ENCODE measurements around the gene WDR5.

Gene WDR5

DNA sequence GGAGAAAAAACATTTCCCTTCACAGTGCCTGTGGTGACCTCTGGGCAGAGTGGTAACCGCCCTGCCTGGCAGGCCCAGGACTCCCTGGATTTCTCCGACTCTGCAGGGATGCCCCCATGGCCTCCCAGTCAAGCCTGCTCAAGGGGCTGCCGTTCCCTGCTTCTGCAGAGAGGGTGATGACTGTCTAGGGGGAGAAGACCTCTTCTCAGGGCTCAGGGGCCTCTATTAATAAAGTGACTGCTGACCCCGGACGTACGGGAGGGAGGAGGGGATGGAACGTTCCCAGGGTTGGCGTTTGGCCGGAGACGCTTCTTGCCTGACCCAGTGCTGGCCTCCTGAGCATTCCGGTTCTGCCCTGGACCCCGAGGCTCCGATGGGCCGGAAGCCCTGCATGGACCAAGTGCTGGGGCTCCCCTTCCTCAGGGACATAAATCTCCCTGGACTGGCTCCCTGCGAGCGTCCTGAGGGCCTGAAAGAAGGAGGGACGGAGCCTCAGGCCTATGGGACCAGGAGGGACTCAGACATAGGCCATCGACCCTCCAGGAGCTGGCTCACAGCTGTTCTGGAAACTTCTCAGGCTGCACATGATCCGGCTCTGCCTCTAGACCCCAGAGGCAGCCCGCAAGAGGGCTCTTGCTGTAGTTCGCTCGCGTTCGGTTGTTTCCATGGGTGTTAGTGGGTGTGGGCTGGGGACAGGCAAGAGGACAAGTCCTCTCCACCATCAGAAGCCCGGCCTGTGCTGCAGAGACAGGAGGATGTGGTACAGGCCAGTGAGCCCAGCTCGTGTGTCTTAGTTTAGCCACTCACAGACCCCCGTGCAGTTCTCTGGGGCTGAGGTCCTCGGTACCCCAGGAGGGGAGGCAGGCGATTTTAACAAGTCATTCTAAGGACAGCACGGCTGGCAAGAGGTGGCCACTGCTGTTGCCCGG lies 36.6 kb downstream of the WDR5 start:
- H3K9me3 ChIP-seq (ENCODE audit: low read depth, low read length): no peaks in the 10 kb centered on the region
- no peak overlapping the region for H3K4me3 ChIP-seq
- DNase-seq (ENCODE audit: low read depth, low spot score): no peak
- no peaks in the 10 kb centered on the region for H3K36me3 ChIP-seq (ENCODE audit: insufficient read depth, low read length)
- peak overlapping the region; percentile 64 for H3K27ac ChIP-seq
- no peak for TF ChIP-seq POLR2AphosphoS5 (IDR thresholded peaks at IDR 0.05; ENCODE audit: borderline replicate concordance, low read depth, low read length)
- no peak for TF ChIP-seq FOXP2 (optimal IDR thresholded peaks at IDR 0.05; ENCODE audit: control extremely low read depth, extremely low read length, insufficient read depth)
- TF ChIP-seq EZH2 (IDR thresholded peaks at IDR 0.05): no peak
- peak overlapping the region; percentile 57 for H3K9ac ChIP-seq (ENCODE audit: insufficient read length)

DNA sequence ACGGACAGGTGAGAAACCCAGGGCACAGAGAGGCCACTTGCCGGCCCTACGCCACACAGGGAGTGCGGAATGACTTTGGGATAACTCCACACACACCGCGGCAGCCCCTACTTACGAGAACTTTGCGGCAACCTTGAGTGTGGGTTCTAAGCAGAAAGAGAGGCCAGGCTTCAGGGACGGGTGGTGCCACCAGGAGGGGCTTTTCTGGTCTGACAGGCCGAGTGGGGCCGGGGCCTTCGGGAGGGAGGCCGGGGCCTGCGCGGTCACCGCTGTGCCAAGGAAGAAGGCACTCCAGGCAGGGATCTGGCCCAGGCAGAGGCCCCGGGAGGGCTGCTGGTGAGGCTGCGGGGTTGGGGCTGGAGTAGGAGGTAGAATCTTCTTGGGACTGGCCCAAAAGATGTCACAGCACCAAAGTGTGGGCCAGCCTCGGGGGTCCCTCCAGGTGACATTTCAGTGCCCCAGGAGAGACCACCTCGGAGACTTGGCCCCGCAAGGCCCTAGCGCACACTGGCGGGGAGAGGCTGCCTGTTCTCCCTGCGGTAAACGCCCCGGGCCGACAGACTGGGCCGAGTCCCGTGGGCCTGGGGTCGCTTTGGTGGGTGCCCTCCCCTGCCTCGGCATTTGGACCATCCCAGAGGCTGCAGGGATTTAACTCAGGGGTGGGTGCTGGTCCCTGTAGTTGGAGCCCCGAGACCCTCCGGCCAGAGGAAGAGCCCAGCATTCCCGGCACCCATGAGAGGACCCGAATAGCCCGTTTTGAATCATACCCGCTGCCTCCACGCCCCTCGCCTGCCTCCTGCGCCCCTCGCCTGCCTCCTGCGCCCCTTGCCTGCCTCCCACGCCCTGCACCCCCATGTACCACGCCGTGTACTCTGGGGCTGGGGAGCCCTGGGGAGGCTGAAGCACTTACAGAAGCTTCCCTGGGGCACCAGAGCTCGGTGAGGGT lies 37.5 kb downstream of the WDR5 start:
- TF ChIP-seq POLR2AphosphoS5 (IDR thresholded peaks at IDR 0.05; ENCODE audit: borderline replicate concordance, low read depth, low read length) (no peak), EZH2 (IDR thresholded peaks at IDR 0.05) (no peak), FOXP2 (optimal IDR thresholded peaks at IDR 0.05; ENCODE audit: control extremely low read depth, extremely low read length, insufficient read depth) (no peak)
- Histone ChIP-seq H3K27ac (peak overlapping the region; percentile 74), H3K9ac (ENCODE audit: insufficient read length) (peak overlapping the region; percentile 57), H3K4me3 (no peak overlapping the region), H3K9me3 (ENCODE audit: low read depth, low read length) (no peaks in the 10 kb centered on the region), H3K36me3 (ENCODE audit: insufficient read depth, low read length) (no peaks in the 10 kb centered on the region)
- DNase-seq (ENCODE audit: low read depth, low spot score): no peak

DNA sequence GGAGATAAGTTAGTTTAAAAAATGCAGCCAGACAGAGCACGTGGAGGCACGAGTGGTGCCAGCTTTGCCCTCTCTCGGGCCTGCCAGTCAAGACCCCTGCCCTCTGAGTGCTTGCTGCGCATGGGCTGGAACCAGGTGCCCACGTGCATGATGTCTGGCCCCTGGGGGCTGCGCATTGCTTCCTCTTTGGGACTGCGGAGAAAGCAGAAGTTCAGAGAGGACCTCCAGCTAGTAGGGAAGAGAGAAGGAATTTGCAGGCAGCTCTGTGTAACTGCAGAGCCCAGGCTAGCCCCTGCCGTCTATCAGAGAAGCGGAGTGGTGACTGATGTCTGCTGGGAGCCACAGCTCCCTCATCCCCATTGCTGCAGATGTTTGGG lies 38.2 kb downstream of the WDR5 start:
- no peak for TF ChIP-seq POLR2AphosphoS5 (IDR thresholded peaks at IDR 0.05; ENCODE audit: borderline replicate concordance, low read depth, low read length)
- TF ChIP-seq FOXP2 (optimal IDR thresholded peaks at IDR 0.05; ENCODE audit: control extremely low read depth, extremely low read length, insufficient read depth): no peak
- no peak for TF ChIP-seq EZH2 (IDR thresholded peaks at IDR 0.05)
- no peak for DNase-seq (ENCODE audit: low read depth, low spot score)
- peak overlapping the region; percentile 74 for H3K27ac ChIP-seq
- H3K36me3 ChIP-seq (ENCODE audit: insufficient read depth, low read length): no peaks in the 10 kb centered on the region
- H3K9ac ChIP-seq (ENCODE audit: insufficient read length): no peak overlapping the region
- no peaks in the 10 kb centered on the region for H3K9me3 ChIP-seq (ENCODE audit: low read depth, low read length)
- H3K4me3 ChIP-seq: no peak overlapping the region

DNA sequence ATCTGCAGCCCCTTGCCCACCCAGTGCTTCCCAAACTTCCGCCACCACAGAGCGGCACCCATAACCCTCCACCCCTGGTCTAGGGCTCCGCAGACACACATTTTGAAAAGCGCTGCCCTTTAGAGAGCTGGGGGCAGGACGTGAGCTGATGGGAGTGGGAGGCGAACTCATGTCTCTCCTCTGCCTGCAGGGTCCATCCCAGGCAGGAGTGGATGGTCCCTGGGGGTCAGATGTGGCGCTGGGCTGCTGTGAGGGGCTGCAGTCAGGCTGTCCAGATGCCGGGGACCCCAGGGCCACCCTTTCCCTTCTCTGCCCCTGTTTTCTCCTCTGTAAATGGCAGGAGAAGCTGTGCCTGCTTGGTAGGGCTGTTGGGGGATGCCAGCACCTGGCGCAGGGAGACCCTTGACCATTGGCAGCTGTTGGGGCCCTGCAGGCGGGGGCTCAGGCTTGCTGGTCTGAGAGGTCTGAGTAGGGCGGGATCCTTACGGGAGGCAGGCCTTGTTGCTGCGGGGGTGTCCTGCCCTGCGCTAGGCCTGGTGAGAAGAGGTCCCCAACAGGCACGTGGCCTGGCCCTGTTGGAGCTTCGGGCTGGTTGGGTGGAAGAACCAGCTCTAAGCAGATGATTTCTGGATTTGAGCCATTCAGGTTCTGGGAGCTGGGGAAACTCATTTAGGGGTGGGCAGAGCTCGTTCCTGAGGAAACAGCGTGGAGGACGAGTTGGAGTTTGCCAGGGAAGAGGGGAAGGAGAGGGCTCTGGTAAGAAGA lies 38.8 kb downstream of the WDR5 start:
- peak overlapping the region; percentile 74 for H3K27ac ChIP-seq
- no peak for DNase-seq (ENCODE audit: low read depth, low spot score)
- H3K4me3 ChIP-seq: no peak overlapping the region
- no peak overlapping the region for H3K9ac ChIP-seq (ENCODE audit: insufficient read length)
- TF ChIP-seq EZH2 (IDR thresholded peaks at IDR 0.05) (no peak), POLR2AphosphoS5 (IDR thresholded peaks at IDR 0.05; ENCODE audit: borderline replicate concordance, low read depth, low read length) (no peak), FOXP2 (optimal IDR thresholded peaks at IDR 0.05; ENCODE audit: control extremely low read depth, extremely low read length, insufficient read depth) (no peak)
- H3K36me3 ChIP-seq (ENCODE audit: insufficient read depth, low read length): no peaks in the 10 kb centered on the region
- no peaks in the 10 kb centered on the region for H3K9me3 ChIP-seq (ENCODE audit: low read depth, low read length)

DNA sequence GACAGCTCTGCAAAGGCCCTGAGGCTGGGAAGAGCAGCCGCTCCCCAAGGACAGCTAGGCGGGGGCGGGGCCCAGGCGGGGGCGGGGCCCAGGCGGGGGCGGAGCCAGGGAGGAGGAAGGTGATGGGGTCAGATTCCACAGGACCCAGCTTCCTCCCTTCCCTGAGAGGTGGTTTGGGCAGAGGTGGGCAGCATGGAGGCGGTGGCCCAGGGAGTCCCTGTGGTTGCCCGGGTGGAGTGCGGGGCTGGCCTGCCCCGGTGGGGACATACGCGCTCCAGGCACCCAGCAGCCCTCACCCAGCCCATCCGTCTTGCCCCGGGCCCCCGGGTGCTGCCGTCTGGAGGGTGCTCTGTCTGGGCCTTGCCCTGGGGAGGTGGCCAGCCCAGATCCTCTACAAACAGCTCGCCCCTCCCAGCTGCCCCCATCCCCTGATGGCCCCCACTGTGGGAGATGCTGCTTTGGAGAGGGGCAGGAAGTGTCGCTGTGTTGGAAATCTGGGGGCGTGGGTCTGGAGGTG lies 39.5 kb downstream of the WDR5 start:
- Histone ChIP-seq H3K9ac (ENCODE audit: insufficient read length) (no peak overlapping the region), H3K4me3 (no peak overlapping the region), H3K36me3 (ENCODE audit: insufficient read depth, low read length) (no peaks in the 10 kb centered on the region), H3K9me3 (ENCODE audit: low read depth, low read length) (no peaks in the 10 kb centered on the region), H3K27ac (no peak overlapping the region; the same call in 1 of the 2 replicates)
- TF ChIP-seq FOXP2 (optimal IDR thresholded peaks at IDR 0.05; ENCODE audit: control extremely low read depth, extremely low read length, insufficient read depth): no peak
- no peak for TF ChIP-seq POLR2AphosphoS5 (IDR thresholded peaks at IDR 0.05; ENCODE audit: borderline replicate concordance, low read depth, low read length)
- TF ChIP-seq EZH2 (IDR thresholded peaks at IDR 0.05): no peak
- no peak for DNase-seq (ENCODE audit: low read depth, low spot score)

DNA sequence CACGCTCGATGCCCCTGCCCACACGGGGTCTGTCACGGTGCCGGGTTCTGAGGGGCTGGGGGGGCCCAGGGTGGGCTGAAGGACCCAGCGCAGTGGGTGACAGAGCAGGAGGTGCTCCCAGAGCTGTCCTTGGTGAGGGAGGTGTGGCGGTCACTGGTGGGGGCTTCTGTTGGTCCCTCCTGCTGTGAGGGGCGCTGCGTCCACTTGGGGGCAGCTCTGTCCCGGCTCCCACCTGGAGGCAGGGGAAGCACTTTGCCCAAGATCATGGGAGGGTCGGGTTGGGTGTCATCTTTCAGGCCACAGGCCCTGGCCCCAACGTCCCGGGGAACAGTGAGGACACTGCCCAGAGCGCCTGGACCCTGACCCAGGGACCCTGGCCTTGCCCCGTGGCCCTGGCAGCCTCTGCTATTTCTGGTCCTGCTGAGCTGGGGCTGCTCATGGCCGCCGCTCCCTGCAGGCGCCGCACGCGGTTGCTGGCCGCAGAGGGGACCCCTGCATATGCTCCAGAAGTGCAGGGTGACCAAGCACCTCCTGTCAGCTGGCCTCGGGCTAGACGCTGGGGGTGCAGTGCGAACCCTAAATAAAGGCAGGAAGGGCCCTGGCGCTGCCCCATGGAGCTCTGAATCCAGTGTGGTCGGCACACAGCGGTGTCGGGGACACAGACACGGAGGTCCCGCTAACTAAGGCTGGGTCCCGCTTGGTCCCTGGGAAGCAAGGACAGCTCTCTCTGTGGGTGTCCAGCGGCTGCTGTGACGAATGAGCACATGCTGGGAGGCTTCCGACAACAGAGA lies 40.1 kb downstream of the WDR5 start:
- Histone ChIP-seq H3K9me3 (ENCODE audit: low read depth, low read length) (no peaks in the 10 kb centered on the region), H3K36me3 (ENCODE audit: insufficient read depth, low read length) (no peaks in the 10 kb centered on the region), H3K27ac (no peak overlapping the region), H3K4me3 (no peak overlapping the region), H3K9ac (ENCODE audit: insufficient read length) (no peak overlapping the region)
- no peak for TF ChIP-seq EZH2 (IDR thresholded peaks at IDR 0.05)
- no peak for TF ChIP-seq FOXP2 (optimal IDR thresholded peaks at IDR 0.05; ENCODE audit: control extremely low read depth, extremely low read length, insufficient read depth)
- no peak for TF ChIP-seq POLR2AphosphoS5 (IDR thresholded peaks at IDR 0.05; ENCODE audit: borderline replicate concordance, low read depth, low read length)
- no peak for DNase-seq (ENCODE audit: low read depth, low spot score)

DNA sequence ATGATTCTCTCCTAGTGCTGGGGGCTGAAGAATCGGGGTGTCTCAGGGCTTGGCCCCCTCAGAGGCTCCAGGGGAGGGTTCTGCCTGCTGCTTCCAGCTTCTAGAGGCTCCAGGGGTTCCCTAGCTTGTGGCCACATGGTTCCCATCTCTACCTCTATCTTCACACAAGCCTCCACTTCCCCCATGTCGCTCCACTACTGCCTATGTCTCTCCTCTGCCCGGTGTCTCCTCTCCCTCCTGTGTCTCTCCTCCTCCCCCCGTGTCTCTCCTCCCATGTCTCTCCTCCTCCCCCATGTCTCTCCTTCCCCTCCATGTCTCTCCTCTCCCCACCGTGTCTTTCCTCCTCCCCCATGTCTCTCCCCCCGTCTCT lies 40.7 kb downstream of the WDR5 start:
- Histone ChIP-seq H3K9me3 (ENCODE audit: low read depth, low read length) (no peaks in the 10 kb centered on the region), H3K27ac (no peak overlapping the region), H3K9ac (ENCODE audit: insufficient read length) (no peak overlapping the region), H3K36me3 (ENCODE audit: insufficient read depth, low read length) (no peaks in the 10 kb centered on the region), H3K4me3 (no peak overlapping the region)
- DNase-seq (ENCODE audit: low read depth, low spot score): no peak
- TF ChIP-seq EZH2 (IDR thresholded peaks at IDR 0.05) (no peak), POLR2AphosphoS5 (IDR thresholded peaks at IDR 0.05; ENCODE audit: borderline replicate concordance, low read depth, low read length) (no peak), FOXP2 (optimal IDR thresholded peaks at IDR 0.05; ENCODE audit: control extremely low read depth, extremely low read length, insufficient read depth) (no peak)

Data from SK-N-MC (cell line).